ENCODE results near the gene HAUS8.

HAUS8 gene

DNA sequence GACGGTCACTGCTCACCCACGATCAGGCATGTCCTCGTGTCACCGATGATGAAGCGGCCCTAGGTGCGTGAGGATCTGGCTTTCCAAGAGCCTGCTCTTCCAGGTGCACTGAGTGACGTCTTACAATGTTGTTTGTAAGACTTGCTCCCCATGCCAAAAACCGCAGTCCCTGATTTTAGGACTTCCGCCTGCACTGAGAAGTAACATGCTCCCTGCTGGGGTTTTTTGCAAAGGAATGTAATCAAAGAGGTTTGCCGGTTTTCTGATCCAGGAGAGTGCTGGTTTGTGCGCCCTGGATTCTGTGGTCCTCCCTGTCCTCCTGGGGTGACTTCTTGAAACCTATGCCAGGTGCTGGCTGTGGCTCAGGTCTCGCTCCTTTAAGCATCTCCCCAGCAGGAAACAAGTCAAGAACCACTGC is 39.2 kb upstream of the HAUS8 start:
- TF ChIP-seq CTCF (IDR thresholded peaks at IDR 0.05; ENCODE audit: insufficient read depth, missing control alignments), result no peak
- FAIRE-seq (no peak), DNase-seq (ENCODE audit: insufficient read length, low spot score) (no peak)

DNA sequence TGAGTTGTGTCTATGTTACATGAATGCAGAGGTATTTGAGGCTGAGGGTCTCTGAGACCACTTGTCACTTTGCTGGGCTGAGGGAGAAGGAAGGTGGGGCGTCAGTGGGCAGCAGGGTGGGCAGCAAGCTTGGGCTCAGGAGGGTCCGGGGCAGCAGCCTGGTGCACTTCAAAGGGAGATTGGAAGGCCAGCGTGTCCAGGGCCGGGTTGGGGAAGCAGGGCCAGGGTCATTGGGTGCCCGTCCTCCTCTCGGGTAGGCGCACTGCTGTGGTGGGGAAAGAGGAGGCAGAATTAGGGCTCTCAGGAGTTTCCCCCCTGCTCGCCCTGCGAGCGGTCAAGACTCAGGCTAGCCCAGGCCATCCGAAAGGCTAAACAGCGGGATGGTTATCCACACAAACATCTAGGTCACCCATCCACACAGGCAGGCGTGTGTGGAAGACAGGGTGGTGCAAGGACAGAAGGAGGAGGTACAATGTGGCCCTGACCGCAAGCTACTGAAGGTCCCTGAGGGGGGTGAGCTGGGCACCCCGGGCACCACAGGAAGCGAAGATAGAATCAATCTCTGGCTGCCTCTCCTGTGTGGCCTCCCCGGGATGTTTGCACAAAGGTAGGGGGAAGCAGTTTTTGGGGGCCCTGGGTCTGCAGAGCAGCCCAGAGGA is 38.0 kb upstream of the HAUS8 start:
- no peak for FAIRE-seq
- DNase-seq (ENCODE audit: insufficient read length, low spot score), result no peak
- TF ChIP-seq CTCF (IDR thresholded peaks at IDR 0.05; ENCODE audit: insufficient read depth, missing control alignments), result no peak

GRCh38 chr19:17112700-17113099 is 37.4 kb upstream of the HAUS8 start:
- no peak for TF ChIP-seq CTCF (IDR thresholded peaks at IDR 0.05; ENCODE audit: insufficient read depth, missing control alignments)
- DNase-seq (ENCODE audit: insufficient read length, low spot score), result no peak
- no peak for FAIRE-seq

DNA sequence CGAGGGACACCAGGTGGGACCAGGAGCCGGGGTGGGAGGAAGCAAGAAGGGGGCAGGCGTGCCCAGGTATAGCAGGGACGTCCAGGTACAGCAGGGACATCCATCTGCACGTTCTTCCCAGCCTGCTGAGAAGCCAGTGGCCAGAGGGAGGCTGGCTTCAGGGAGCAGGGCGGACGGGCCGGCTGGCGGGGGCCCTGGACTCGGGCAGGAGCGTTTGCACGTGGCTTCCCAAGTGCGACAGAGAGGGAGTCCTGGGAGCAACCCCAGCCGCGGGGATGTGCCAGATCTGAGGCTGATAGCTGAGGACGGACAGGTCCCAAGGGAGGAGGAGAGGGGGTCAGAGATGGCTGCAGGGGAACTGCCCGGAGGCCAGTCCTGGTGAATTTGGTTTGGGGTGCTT is 37.0 kb upstream of the HAUS8 start:
- FAIRE-seq (no peak), DNase-seq (ENCODE audit: insufficient read length, low spot score) (no peak)
- no peak for TF ChIP-seq CTCF (IDR thresholded peaks at IDR 0.05; ENCODE audit: insufficient read depth, missing control alignments)

GRCh38 chr19:17111766-17112165 is 36.5 kb upstream of the HAUS8 start:
- FAIRE-seq (no peak), DNase-seq (ENCODE audit: insufficient read length, low spot score) (no peak)
- no peak for TF ChIP-seq CTCF (IDR thresholded peaks at IDR 0.05; ENCODE audit: insufficient read depth, missing control alignments)

GRCh38 chr19:17110599-17110966 is 35.3 kb upstream of the HAUS8 start:
- no peak for TF ChIP-seq CTCF (IDR thresholded peaks at IDR 0.05; ENCODE audit: insufficient read depth, missing control alignments)
- no peak for FAIRE-seq
- DNase-seq (ENCODE audit: insufficient read length, low spot score), result no peak

DNA sequence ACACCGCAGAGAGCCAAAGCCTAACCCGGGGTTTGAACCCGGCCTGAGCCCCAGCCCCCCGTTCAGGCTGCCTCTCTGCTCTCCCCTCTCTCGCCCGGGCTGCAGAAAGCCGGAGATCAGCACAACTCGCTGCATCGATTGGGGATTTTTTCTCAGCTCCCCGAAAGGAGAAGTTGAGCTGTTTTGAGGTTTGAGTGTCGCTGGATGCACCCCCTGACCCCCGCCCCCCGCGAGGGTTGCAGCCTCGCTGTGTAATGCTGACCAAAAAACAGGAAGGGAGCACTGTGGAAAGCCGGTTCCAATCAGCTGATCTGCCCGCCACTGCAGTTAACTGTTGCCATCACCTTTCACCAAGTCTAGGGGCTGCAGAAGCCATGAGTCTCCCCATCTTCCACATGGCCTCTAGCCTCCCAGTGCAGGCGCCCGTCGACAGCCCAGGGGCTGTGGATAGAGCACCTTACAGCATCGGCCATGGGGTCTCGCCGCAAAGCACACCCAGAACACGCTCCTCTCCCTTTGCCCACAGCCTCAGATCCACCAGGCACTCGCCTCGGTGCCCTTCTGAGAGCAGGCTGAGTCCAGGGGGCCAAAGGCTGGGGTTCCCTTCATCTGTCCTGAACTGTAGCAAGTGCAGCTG is 34.8 kb upstream of the HAUS8 start:
- FAIRE-seq, result no peak
- no peak for TF ChIP-seq CTCF (IDR thresholded peaks at IDR 0.05; ENCODE audit: insufficient read depth, missing control alignments)
- no peak for DNase-seq (ENCODE audit: insufficient read length, low spot score)

Data from D721Med (cell line).